Left colon (tissue), 2 donors: ENCODE data around the gene NAV2. TPM values are rescaled to one million over a fixed set of nuclear protein-coding genes. Genes with fewer than 3 reads are reported as not detected.

ENCODE experiments used
- ATAC-seq: fragments of 200-7000 bp; cut with Tn5 transposase; one replicate; pipeline ENCODE4 v1.9.1; 2020; ENCODE audit warnings: mild to moderate bottlenecking, moderate library complexity
- DNase-seq, 2 donors: peaks; one replicate each; pipeline ENCODE4 v3.0.0-alpha.2; 2020
- intact Hi-C, 2 donors: fragments of 100-400 bp; cut with DNase I in 1 of 2; cut with micrococcal nuclease in 1 of 2; formaldehyde crosslinking; loops; one replicate each; pipeline versions ENCODE4 v1.11.2 to v1.14.0; 2022; cut with DNase I, micrococcal nuclease
- total RNA-seq, 2 donors: library from RNA; stranded (reverse); fragmentation: NEBNext Ultra II Directional; extraction: Animal tissue kit (Norgen Biotek cat#: 25700); gene quantifications; one replicate each; pipeline ENCODE4 v1.2.1, GENCODE V29; 2021
- donor health status: DM: no; HTN: no; CAD: no.
- donor health status: DM: yes; HTN: yes; CAD: no.

The NAV2 gene
- total RNA-seq, 2 donors from 2014 or later, result 16.1 to 21.7 TPM

DNA sequence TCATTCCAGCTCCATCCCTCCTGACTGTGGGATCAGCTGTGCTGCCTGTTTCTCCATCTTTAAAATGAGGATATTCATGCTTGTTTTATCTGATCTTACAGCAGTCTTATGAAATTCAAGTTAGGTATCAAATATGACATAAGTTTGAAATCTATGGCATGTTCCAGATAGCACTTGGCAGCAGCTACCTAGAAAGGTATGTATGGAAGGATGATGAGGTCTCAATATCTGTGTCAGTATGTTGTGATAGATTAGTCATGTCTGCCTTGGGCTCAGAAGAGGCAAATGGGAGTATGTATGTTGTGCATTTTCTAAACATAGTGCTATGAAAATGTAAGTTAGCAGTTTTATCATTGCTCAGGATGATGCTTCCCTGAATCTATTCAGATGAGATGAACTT, 122.1 kb downstream of the NAV2 start:
- DNase-seq (no peak), ATAC-seq (no peak)
- intact Hi-C loops, result no loop called here

- no peak for DNase-seq
- no peak for ATAC-seq
- intact Hi-C loops, result no loop called here
Observed at GRCh38 chr11:19836666-19837065, 124.0 kb downstream of the NAV2 start.

GRCh38 chr11:19838994-19839768, 126.5 kb downstream of the NAV2 start:
- no peak for DNase-seq
- intact Hi-C loops, result no loop called here
- ATAC-seq, result no peak

DNA sequence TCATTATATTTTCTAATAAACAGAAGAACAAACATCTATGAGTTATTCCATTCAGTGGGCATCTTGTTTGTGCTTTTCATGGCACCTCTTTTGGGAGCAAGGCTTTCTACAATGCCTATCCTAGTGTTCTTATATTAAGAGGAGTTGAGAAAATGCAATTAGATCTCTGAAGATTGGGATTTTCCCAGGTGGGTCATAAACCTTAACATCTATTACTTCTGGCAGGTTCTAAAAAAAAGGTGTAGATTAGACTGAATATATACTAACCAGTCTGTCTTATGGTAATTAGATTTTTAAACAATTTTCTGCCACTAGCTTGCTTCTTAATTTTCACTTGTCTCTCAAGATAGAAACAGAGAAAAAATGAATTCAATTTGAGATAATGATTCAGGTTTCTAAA, 128.3 kb downstream of the NAV2 start:
- intact Hi-C loops, result no loop called here
- no peak for ATAC-seq

DNA sequence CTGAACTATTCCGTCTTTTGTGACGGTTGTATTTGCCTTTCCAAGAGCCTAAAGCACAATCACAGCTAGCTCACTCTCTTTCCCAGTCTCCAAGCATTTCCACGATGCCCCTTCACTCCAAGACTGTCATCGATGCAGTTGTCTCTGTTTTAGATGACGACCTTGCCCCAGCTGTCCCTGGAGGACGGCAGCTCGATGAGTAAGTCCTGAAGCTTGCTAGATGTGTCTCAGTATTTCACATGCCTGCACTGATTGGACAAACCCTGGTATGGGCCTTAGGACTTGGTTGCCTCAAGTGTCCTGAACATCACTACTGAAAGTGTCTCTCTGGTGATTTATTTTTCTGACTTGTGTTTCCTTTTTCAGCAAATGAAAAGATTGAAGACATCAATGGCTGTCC, 129.9 kb downstream of the NAV2 start:
- intact Hi-C loops, result no loop called here
- ATAC-seq, result no peak
- no peak for DNase-seq

More for the DNA sequence above, 128.3 kb downstream of the NAV2 start:
- DNase-seq, result no peak

GRCh38 chr11:19843079-19843478, 130.4 kb downstream of the NAV2 start:
- DNase-seq (no peak), ATAC-seq (no peak)
- intact Hi-C loops, result no loop called here

DNA sequence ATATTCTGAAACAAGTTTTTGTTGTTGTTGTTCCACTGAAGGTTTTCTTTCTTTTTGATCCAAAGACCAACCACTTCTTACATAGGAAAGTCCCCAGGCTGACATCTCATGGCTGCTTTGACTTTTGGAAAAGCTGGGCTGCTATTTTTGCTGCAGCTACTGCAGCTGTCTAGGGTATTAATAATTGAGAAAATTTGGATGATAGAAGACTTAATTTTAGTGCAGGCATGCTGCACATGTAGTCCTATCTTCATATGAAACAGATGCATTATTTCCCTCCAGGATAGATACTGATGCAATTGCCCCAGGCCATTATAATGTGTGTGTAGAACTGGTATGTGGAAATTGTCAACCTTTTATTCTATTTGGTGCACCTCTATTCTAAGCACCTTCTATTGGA, 131.4 kb downstream of the NAV2 start:
- ATAC-seq (no peak), DNase-seq (no peak)
- intact Hi-C loops, result no loop called here

DNA sequence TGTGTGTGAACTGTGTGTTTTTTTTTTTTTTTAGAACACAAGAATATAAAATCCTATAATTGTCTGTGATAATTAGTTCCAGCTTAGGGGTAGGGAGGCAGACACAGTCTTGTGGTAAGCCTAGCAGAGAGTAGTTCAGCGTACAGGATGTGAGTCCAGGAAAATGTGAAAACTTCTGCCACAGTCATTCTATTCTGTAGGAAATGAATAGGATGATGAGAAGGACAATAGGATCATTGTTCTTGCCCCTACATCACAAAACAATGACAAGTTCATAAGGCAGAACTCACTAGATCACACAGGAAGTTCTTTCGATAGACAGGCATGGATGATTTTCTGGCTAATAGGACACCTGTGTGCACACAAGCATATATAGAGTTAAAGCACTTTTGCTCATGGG, 132.2 kb downstream of the NAV2 start:
- DNase-seq (no peak), ATAC-seq (no peak)
- intact Hi-C loops, result no loop called here

DNA sequence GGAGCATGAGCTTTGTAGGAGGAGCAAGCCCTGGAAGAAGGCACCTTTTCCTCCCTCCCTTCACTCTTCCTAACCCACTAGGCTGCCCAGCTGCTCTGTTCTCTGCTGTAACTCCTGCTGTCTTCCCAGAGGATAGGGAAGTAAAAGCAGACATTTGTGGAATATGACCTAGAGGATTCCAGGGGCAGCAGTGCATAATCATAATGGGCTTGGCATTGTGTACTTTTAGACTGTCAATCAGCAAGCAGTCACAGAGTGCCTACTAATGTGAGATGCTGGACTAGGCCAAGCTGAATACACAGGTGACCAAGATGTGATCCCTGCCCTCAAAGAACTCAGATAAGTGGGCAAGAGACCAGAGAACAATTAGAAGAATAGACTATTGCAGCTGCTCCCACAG, 133.0 kb downstream of the NAV2 start:
- intact Hi-C loops, result no loop called here
- DNase-seq (no peak), ATAC-seq (peak; percentile 84)

DNA sequence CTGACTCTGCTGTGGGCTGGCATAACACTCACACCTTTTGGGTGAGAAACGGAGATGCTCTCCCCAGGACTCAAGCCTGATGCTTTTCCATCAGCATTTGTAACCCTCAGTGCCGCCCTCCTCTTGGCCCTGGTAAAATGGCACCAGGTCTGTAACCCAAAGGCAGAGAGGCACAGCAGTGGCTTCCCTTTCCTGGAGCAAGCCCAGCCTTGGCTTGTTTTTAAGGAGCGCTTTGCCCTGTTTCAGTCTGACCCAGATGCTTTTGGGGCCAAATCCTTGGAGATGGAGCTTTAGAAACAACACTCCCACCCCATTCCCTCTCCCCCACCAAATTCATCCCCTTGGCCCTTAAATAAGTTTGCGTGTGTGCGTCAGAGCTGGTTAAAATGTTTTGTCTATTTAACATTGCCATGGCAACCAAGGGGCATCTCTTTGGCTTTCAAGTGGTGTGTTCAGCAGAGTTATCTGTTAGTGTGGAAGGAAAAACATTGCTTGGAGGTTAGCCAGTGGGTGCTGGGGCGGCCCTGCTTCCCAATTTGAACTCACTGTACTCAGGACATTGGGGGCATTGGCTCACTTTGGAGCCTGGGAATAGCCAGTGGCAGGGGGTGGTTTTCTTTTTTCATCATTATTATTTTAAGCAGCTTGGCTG, 134.1 kb downstream of the NAV2 start:
- intact Hi-C loops, result no loop called here
- no peak for ATAC-seq
- DNase-seq, result no peak

DNA sequence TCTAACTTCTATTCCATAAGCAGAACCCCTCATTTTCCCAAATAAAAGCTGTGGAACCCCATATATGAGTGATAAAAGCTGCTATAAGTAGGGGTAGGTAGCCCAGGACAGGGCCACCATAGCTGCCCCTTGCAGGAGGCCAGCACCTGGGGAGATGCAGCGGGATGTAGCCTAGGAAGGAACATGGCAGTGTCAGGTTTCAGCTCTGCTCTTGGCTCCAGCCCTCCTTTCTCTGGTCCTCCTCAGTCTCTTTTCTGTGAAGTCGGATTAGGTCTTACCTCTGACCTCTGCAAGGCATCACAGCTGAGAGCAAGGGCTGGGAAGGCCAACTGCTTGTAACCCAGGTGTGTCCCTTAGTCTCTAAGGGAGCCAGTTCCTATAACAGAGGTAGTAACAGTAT, 135.6 kb downstream of the NAV2 start:
- no peak for ATAC-seq
- intact Hi-C loops, result no loop called here
- DNase-seq, result no peak

- ATAC-seq (no peak), DNase-seq (no peak)
- intact Hi-C loops, result no loop called here
Observed at GRCh38 chr11:19849107-19849789, 136.6 kb downstream of the NAV2 start.

- DNase-seq (no peak), ATAC-seq (no peak)
- intact Hi-C loops, result no loop called here
Observed at GRCh38 chr11:19849947-19850593, 137.4 kb downstream of the NAV2 start.

GRCh38 chr11:19852288-19852687, 139.7 kb downstream of the NAV2 start:
- ATAC-seq, result no peak
- intact Hi-C loops, result no loop called here
- DNase-seq, result no peak

DNA sequence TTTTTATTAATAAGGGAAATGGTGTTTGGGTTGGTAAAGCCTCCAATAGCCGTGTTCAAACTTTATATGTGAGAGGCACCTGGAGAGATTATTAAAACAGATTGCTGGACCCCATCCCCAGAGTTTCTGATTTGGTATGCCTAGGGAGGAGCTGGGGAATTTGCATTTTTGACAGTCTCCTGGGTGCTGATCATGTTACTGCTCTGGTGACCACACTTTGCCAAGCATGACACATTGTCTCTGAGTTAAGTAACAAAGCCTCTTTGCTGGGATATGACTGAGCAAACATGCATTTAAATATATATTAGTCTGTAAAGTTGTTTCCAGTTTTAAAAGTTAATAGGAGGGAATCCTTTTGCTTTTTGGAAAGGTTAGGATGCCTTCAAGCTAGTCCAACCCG, 140.4 kb downstream of the NAV2 start:
- ATAC-seq (no peak), DNase-seq (no peak)
- intact Hi-C loops, result no loop called here

- ATAC-seq (no peak), DNase-seq (no peak)
- intact Hi-C loops, result no loop called here
Observed at GRCh38 chr11:19853920-19854319, 141.3 kb downstream of the NAV2 start.

- ATAC-seq (no peak), DNase-seq (no peak)
- intact Hi-C loops, result no loop called here
Observed at GRCh38 chr11:19861171-19861570, 148.5 kb downstream of the NAV2 start.

DNA sequence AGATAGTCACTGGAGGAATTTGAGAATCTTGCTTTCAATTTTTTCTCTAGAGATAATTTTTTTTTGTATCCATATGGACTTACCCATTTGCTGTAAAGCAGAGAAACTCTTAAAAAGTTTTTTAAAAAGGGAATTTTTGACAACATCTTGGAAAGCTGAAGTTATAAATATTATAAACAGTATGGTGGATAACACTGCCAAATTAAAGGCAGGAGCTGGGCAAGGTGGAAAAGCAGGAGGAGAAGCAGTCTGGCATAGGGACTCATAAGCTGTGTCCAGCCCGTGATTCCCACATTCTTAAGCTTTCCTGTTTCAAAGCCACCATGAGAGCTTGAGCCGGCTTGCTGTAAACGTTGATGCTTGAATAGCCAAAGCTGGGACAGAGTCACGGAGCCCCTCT, 149.5 kb downstream of the NAV2 start:
- intact Hi-C loops, result no loop called here
- no peak for DNase-seq

More for the DNA sequence above, 149.5 kb downstream of the NAV2 start:
- no peak for ATAC-seq
